ENCODE measurements around the gene AIG1.
"Not testable (repeated sequence)": the region's sequence is repeated elsewhere in the genome, so short reads cannot be mapped to it uniquely, and the experiment has no call there.

Gene AIG1

GRCh38 chr6:143299253-143300166 is 238.8 kb downstream of the AIG1 start:
- no peak overlapping the region for H3K4me3 ChIP-seq (IDR thresholded peaks at IDR 0.05; ENCODE audit: insufficient read depth, low read depth, low read length)
- no peak overlapping the region for H3K9ac ChIP-seq
- no peaks in the 10 kb centered on the region for H3K27me3 ChIP-seq (ENCODE audit: insufficient read depth, low read depth)
- H3K36me3 ChIP-seq (ENCODE audit: insufficient read depth): no peaks in the 10 kb centered on the region
- no peak for TF ChIP-seq CTCF (conservative IDR thresholded peaks at IDR 0.05; ENCODE audit: low read depth, low read length)
- no peaks in the 10 kb centered on the region for H3K79me2 ChIP-seq (ENCODE audit: insufficient read depth, low read depth)
- H3K4me2 ChIP-seq: no peak overlapping the region
- no peaks in the 10 kb centered on the region for H3K4me1 ChIP-seq (ENCODE audit: low read depth, poor library complexity, severe bottlenecking)
- no peaks in the 10 kb centered on the region for H4K20me1 ChIP-seq (ENCODE audit: insufficient read depth)
- no peak overlapping the region for H3K27ac ChIP-seq
- H2AFZ ChIP-seq (ENCODE audit: low read depth): no peak overlapping the region

- Histone ChIP-seq H3K9ac (no peak overlapping the region), H3K4me1 (ENCODE audit: low read depth, poor library complexity, severe bottlenecking) (no peaks in the 10 kb centered on the region), H3K36me3 (ENCODE audit: insufficient read depth) (no peaks in the 10 kb centered on the region), H3K79me2 (ENCODE audit: insufficient read depth, low read depth) (no peaks in the 10 kb centered on the region), H3K27ac (no peak overlapping the region), H3K27me3 (ENCODE audit: insufficient read depth, low read depth) (no peaks in the 10 kb centered on the region), H3K4me3 (IDR thresholded peaks at IDR 0.05; ENCODE audit: insufficient read depth, low read depth, low read length) (no peak overlapping the region), H2AFZ (ENCODE audit: low read depth) (no peak overlapping the region), H3K4me2 (no peak overlapping the region), H4K20me1 (ENCODE audit: insufficient read depth) (no peaks in the 10 kb centered on the region)
- no peak for TF ChIP-seq CTCF (conservative IDR thresholded peaks at IDR 0.05; ENCODE audit: low read depth, low read length)
Measured at GRCh38 chr6:143301188-143301587, 240.5 kb downstream of the AIG1 start.

GRCh38 chr6:143307760-143308159 is 247.1 kb downstream of the AIG1 start:
- not testable (repeated sequence) for H4K20me1 ChIP-seq (ENCODE audit: insufficient read depth); H3K4me2 ChIP-seq; H3K4me1 ChIP-seq (ENCODE audit: low read depth, poor library complexity, severe bottlenecking); H3K79me2 ChIP-seq (ENCODE audit: insufficient read depth, low read depth); H3K36me3 ChIP-seq (ENCODE audit: insufficient read depth); H3K9ac ChIP-seq; H3K27ac ChIP-seq; H2AFZ ChIP-seq (ENCODE audit: low read depth); H3K27me3 ChIP-seq (ENCODE audit: insufficient read depth, low read depth); H3K4me3 ChIP-seq (IDR thresholded peaks at IDR 0.05; ENCODE audit: insufficient read depth, low read depth, low read length)

- Histone ChIP-seq H3K79me2 (ENCODE audit: insufficient read depth, low read depth) (no peaks in the 10 kb centered on the region), H3K4me1 (ENCODE audit: low read depth, poor library complexity, severe bottlenecking) (no peaks in the 10 kb centered on the region), H3K27me3 (ENCODE audit: insufficient read depth, low read depth) (no peaks in the 10 kb centered on the region), H2AFZ (ENCODE audit: low read depth) (no peak overlapping the region), H3K4me2 (no peak overlapping the region), H3K27ac (no peak overlapping the region), H3K4me3 (IDR thresholded peaks at IDR 0.05; ENCODE audit: insufficient read depth, low read depth, low read length) (no peak overlapping the region), H3K36me3 (ENCODE audit: insufficient read depth) (no peaks in the 10 kb centered on the region), H4K20me1 (ENCODE audit: insufficient read depth) (no peaks in the 10 kb centered on the region), H3K9ac (no peak overlapping the region)
- TF ChIP-seq CTCF (conservative IDR thresholded peaks at IDR 0.05; ENCODE audit: low read depth, low read length): no peak
Measured at GRCh38 chr6:143313163-143313562, 252.5 kb downstream of the AIG1 start.

- Histone ChIP-seq H3K36me3 (ENCODE audit: insufficient read depth) (no peaks in the 10 kb centered on the region), H2AFZ (ENCODE audit: low read depth) (no peak overlapping the region), H3K27ac (no peak overlapping the region), H3K79me2 (ENCODE audit: insufficient read depth, low read depth) (no peaks in the 10 kb centered on the region), H3K4me2 (no peak overlapping the region), H3K4me1 (ENCODE audit: low read depth, poor library complexity, severe bottlenecking) (no peaks in the 10 kb centered on the region), H3K27me3 (ENCODE audit: insufficient read depth, low read depth) (no peaks in the 10 kb centered on the region), H3K9ac (no peak overlapping the region), H3K4me3 (IDR thresholded peaks at IDR 0.05; ENCODE audit: insufficient read depth, low read depth, low read length) (no peak overlapping the region), H4K20me1 (ENCODE audit: insufficient read depth) (no peaks in the 10 kb centered on the region)
- TF ChIP-seq CTCF (conservative IDR thresholded peaks at IDR 0.05; ENCODE audit: low read depth, low read length): no peak
Measured at GRCh38 chr6:143321491-143322086, 260.9 kb downstream of the AIG1 start.
